ENCODE results near the gene PTGIR. TPM values are rescaled to one million over a fixed set of nuclear protein-coding genes. Genes with fewer than 3 reads are reported as not detected.

PTGIR gene
- polyA plus RNA-seq, 12 donors = 1.7 to 6.7 (median 2.7) TPM; not detected in 2

Other genes with a start within 250 kb of the PTGIR start
- gene CCDC8, start 211.5 kb downstream of the PTGIR start, polyA plus RNA-seq (ENCODE audit: insufficient read length in 12 of 12) = 10 to 100 TPM in 11 of 12 donors, not detected in 1; 45.6 to 86.6 (median 60.0) TPM
- gene PNMA8C, start 196.2 kb downstream of the PTGIR start, polyA plus RNA-seq (ENCODE audit: insufficient read length in 12 of 12) = under 1 TPM in 10 of 12 donors, not detected in 2; 0.24 to 0.47 (median 0.41) TPM
- 10 to 100 TPM in 11 of 12 donors, not detected in 1; 18.6 to 55.2 (median 40.1) TPM for gene PNMA8A, start 153.5 kb downstream of the PTGIR start, polyA plus RNA-seq (ENCODE audit: insufficient read length in 12 of 12)
- 1 to 10 TPM in 10 of 12 donors, not detected in 2; 1.8 to 5.1 (median 2.3) TPM for gene PNMA8B, start 129.2 kb downstream of the PTGIR start, polyA plus RNA-seq (ENCODE audit: insufficient read length in 12 of 12)
- gene CALM3, start 23.8 kb downstream of the PTGIR start, polyA plus RNA-seq (ENCODE audit: insufficient read length in 12 of 12) = 100 to 1,000 TPM; 165 to 381 (median 230) TPM
- gene GNG8, start 11.1 kb upstream of the PTGIR start, polyA plus RNA-seq (ENCODE audit: insufficient read length in 12 of 12) = 1 to 10 TPM in 5 of 12 donors, not detected in 7; 1.1 to 2.1 (median 1.6) TPM
- gene DACT3, start 36.1 kb upstream of the PTGIR start, polyA plus RNA-seq (ENCODE audit: insufficient read length in 12 of 12) = 10 to 100 TPM in 10 of 12 donors, 1 to 10 TPM in 1, not detected in 1; 9.8 to 25.7 (median 16.3) TPM
- gene PRKD2, start 92.0 kb upstream of the PTGIR start, polyA plus RNA-seq (ENCODE audit: insufficient read length in 12 of 12) = 10 to 100 TPM in 11 of 12 donors, not detected in 1; 15.9 to 43.5 (median 22.3) TPM
- gene FKRP, start 121.0 kb upstream of the PTGIR start, polyA plus RNA-seq (ENCODE audit: insufficient read length in 12 of 12) = 10 to 100 TPM in 11 of 12 donors, not detected in 1; 13.7 to 46.3 (median 18.3) TPM
- gene STRN4, start 121.4 kb upstream of the PTGIR start, polyA plus RNA-seq (ENCODE audit: insufficient read length in 12 of 12) = 10 to 100 TPM in 11 of 12 donors, not detected in 1; 40.0 to 75.7 (median 44.8) TPM
- 10 to 100 TPM in 11 of 12 donors, not detected in 1; 15.7 to 39.9 (median 19.1) TPM for gene SLC1A5, start 163.5 kb upstream of the PTGIR start, polyA plus RNA-seq (ENCODE audit: insufficient read length in 12 of 12)
- gene AP2S1, start 225.8 kb upstream of the PTGIR start, polyA plus RNA-seq (ENCODE audit: insufficient read length in 12 of 12) = 10 to 100 TPM in 11 of 12 donors, not detected in 1; 40.5 to 71.1 (median 53.7) TPM
- 10 to 100 TPM in 11 of 12 donors, not detected in 1; 35.6 to 79.6 (median 37.3) TPM for gene ARHGAP35, start 235.9 kb upstream of the PTGIR start, polyA plus RNA-seq (ENCODE audit: insufficient read length in 12 of 12)

Data from muscle of arm (tissue), 12 donors.